ENCODE measurements around the gene BTBD10.
"Not testable (repeated sequence)": the region's sequence is repeated elsewhere in the genome, so short reads cannot be mapped to it uniquely, and the experiment has no call there.

Gene BTBD10

GRCh38 chr11:13440100-13440855, 22.7 kb downstream of the BTBD10 start:
- no peak for DNase-seq (ENCODE audit: low spot score)

GRCh38 chr11:13438291-13438690, 24.7 kb downstream of the BTBD10 start:
- DNase-seq (ENCODE audit: low spot score): no peak

DNA sequence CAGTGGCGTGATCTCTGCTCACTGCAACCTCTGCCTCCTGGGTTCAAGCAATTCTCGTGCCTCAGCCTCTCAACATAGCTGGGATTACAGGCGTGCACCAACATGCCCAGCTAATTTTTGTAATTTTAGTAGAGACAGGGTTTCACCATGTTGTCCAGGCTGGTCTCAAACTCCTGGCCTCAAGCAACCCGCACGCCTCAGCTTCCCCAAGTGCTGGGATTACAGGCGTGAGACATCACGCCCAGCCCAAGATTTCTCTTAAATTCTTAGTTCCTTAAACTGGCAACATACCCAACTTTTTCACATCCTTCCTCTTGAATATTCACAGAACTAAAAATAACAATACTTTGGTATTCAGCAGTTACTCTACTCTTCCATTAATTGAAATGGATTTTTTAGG, 26.2 kb downstream of the BTBD10 start:
- DNase-seq (ENCODE audit: low spot score): not testable (repeated sequence)

DNA sequence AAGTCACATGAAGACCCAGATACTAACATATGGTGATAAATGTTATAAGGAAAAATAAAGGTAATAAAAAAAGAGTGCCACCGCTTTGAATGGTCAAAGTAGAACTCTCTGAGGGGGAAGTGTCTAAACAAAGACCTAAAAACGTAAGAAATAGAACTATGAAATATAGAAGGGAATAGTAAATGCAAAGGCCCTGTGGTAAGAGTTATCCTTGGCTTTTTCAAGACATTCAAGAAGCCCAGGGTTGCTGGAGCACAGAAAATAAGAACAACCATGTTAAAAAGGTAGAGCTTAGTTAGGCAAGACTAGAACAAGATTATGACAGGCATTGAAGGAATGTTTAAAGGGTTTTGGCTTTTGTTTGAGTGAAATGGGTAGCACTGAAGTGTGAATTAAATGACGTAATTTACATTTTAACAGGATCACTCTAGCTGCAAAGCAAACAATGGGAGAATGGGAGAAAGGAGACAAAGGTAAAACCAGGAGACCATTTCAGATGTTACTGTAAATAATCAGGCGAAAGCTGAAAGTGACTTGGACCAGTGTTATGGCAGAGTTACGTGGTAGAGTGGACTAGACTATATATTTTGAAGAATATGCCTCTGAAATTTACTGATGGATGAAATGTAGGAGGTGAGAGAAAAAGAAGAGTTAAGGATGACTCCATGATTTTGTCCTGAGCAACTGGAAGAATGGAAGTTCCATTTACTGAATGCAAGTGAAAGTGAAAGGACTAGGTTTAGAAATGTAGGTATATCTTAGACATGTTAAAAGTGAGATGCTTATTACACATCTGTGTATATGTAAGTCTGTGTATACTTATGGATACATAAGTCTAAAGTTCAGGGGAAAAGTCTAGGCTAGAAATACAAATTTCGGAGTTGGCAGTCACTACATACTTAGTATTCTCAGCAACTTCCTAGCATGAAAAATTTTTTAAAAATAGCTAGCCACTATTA, 28.5 kb downstream of the BTBD10 start:
- DNase-seq (ENCODE audit: low spot score): no peak

GRCh38 chr11:13433437-13433836, 29.6 kb downstream of the BTBD10 start:
- no peak for DNase-seq (ENCODE audit: low spot score)

- DNase-seq (ENCODE audit: low spot score): no peak
Observed at GRCh38 chr11:13429836-13430235, 33.2 kb downstream of the BTBD10 start.

DNA sequence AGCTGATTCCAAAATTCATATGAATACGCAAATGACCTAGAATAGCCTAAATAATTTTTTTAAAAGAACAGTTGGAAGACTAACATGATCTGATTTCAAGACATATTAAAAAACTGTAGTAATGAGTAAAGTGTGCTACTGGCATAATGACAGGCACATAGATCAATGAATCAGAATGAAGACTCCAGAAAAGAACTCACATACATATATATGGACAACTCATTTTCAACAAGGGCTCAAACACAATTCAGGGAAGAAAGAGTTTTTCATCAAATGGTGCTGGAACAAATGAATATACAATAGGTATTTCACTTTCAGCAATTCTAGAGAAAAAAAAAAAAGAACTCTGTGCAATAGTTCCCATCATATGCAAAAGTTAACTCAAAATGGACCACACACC, 33.7 kb downstream of the BTBD10 start:
- no peak for DNase-seq (ENCODE audit: low spot score)

- no peak for DNase-seq (ENCODE audit: low spot score)
Observed at GRCh38 chr11:13427440-13427839, 35.6 kb downstream of the BTBD10 start.

DNA sequence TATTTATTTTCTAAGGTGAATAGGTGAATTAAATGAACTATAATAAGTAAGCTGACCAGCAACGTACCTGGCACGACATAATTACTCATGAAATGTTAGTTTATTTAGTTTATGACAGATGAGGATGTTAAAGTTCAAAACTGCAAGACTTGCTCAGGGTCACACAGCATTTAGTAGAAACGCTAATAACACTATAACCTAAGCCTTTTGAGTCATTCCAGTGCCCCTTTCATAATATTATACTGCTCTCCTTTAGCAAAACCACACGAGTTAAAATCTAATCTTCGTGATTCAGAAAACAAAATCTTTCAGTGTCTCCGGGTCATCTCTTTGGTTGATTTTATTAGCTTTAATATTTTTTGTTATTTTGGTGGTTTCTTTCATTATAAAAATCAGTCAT, 39.6 kb downstream of the BTBD10 start:
- DNase-seq (ENCODE audit: low spot score): no peak

DNA sequence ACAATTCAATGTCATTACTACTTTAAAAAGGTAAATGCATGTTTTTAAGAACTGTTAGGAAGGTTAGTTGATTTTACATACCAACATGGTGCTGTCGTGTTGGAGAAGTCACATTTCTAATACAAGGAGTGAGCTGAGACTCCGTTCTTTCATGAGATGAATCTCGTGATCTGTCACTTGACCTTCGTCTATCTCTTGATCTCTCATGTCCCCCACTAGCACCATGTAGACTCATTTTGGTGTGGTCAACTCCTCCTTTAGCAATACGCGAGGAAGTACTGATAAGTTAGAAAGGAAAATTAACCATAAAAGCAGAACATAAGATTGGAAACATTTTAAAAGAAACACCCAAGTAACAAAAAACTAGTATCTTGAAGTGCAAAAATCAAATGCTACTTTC, 41.5 kb downstream of the BTBD10 start:
- no peak for DNase-seq (ENCODE audit: low spot score)

DNA sequence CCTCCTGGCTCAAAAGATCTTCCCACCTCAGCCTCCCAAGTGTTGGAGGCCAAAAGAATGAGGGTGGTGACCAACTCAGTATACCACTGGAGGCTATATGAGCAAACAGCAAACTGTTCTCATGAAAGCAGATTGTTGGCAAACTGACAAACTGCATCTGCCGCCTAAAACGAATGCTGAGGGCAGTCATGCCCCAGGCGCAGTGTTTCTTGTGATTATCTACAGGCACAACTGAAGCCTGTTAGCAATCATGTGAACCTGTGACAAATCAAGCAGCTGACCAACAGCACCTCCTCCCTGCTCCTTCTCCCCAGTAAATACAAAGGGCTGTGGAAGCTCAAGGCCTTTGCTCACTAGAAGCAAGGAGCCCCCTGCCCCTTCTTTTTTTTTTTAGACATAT, 47.8 kb downstream of the BTBD10 start:
- DNase-seq (ENCODE audit: low spot score): no peak

- no peak for DNase-seq (ENCODE audit: low spot score)
Observed at GRCh38 chr11:13405220-13405619, 57.8 kb downstream of the BTBD10 start.

- DNase-seq (ENCODE audit: low spot score): not testable (repeated sequence)
Observed at GRCh38 chr11:13398335-13398734, 64.7 kb downstream of the BTBD10 start.

DNA sequence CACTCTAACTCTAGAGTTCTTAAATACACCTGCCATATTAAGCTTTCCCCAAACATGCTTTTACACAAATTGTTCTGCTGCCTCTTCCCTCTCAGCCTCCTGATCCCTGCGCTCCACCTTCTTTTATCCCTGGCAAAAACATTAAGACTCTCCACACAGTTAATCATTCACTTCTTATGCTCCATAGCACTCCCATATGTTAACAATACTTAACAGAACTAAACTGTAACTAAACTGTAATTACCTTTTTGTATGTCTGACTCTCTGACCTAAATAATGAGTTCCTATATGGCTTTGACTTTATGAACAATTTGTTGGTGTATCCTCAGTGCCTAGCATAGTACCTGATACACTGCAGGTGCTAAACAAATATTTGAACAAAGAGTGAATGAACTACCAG, 71.8 kb downstream of the BTBD10 start:
- DNase-seq (ENCODE audit: low spot score): no peak

DNA sequence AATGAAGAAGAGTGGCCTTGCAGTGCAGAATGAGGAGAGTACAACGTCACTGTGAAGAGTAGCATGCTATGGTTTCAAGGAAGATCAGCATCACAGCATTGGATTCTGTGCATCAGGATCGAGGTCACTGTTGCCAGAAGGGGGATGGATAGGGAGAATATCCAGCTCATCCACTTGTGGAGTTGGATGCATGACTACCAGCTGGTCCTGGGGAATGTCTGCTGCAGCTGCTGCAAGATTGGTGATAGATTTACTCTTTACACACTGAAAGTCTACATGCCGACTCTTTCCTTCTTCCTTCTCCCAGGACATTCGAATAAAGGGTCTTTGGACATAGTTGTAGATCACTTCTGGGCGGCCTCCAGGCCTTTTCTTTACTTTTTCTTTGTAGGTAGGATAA, 74.3 kb downstream of the BTBD10 start:
- DNase-seq (ENCODE audit: low spot score): no peak

GRCh38 chr11:13386567-13386966, 76.5 kb downstream of the BTBD10 start:
- no peak for DNase-seq (ENCODE audit: low spot score)

DNA sequence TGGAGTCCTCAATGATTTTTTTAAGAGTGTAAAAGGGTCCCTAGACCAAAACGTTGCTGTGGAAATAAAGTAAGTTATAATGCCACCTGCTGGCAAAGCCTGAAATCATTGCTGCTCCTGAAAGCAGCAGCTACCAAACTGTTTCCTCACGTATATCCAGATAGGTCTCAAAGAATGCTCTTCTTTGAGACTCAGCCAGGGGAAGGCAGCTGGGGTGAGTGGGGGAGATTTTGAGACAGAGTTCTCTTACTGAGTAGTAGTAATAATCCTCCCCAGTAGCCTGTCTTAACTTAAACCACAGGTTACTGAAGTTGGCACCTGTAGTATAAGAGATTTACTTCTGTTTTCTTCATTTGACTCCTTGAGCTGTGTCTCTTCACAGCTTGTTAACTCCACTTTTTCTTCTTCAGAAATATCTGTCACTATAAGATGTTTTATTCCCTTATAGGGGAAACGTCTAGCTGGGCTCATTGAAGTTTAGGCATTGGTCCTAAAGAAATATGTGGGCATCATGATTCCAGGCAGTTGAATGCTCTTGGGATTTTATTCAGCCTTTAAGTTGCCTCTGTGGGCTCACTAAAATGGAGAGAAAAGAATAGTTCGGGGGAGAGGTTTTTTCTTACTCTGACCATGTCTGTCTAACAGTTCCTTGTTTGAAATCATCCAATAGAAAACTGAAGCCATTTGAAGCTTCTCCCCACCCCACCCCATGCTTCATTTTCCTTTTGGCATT, 77.9 kb downstream of the BTBD10 start:
- peak; percentile 34 for DNase-seq (ENCODE audit: low spot score)

- no peak for DNase-seq (ENCODE audit: low spot score)
Observed at GRCh38 chr11:13382751-13383150, 80.3 kb downstream of the BTBD10 start.

GRCh38 chr11:13380731-13381130, 82.3 kb downstream of the BTBD10 start:
- no peak for DNase-seq (ENCODE audit: low spot score)

DNA sequence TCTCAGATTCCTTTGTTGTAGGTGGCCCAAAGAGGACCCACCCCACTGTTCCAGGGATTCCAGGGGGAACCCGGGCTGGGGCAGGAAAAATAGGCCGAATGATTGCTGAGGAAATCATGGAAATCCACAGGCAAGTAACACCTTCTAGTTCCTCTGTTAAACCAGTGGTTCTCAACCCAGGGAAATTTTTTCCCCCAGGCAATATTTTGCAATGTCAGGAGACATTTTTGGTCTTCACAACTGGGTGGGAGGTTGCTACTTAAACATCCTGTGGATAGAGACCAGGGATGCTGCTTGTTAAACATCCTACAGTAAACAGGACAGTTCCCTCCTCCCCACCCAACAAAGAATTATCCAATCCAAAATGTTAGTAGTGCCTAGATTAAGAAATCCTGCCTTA, 84.7 kb downstream of the BTBD10 start:
- no peak for DNase-seq (ENCODE audit: low spot score)

GRCh38 chr11:13376838-13377237, 86.2 kb downstream of the BTBD10 start:
- DNase-seq (ENCODE audit: low spot score): no peak

DNA sequence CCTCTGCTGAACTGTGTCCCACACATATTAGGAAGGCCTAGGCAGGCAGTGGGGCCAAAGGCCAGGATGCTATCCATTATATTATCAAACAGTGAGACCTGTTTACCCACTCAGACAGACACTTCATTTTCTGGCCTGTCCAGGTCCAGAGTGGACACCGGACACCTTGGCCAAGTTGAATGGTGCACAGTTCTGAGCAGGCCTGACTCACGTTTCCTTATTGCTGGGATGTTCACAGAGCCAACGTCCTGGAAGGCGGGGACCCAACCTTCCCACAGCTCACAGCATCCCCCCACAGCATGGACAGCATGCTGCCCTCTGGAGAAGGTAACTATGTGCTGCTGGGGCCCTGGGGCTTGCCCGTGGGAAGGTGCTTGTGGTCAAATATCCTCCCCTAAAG, 86.6 kb downstream of the BTBD10 start:
- DNase-seq (ENCODE audit: low spot score): no peak

GRCh38 chr11:13375798-13376197, 87.2 kb downstream of the BTBD10 start:
- DNase-seq (ENCODE audit: low spot score): no peak

Measured in activated CD4-positive, alpha-beta T cell treated with anti-CD3 and anti-CD28 coated beads, Interleukin-2, Interleukin-4, amounts not matched to agents 100 ng/mL and 50 ng/mL, durations not matched to agents 16 hours and 8 hours (primary cell).